OCI-LY1 (cell line): ENCODE measurements around the gene CCDC70.

ENCODE experiments used
- H2AFZ ChIP-seq: fragments of 200-600 bp; sonication (generic), shearing (Covaris generic); 2 replicates; pipeline ENCODE4 v1.6.0; 2014; ENCODE audit warnings: antibody characterized with exemption, mild to moderate bottlenecking, low read length
- H3F3A ChIP-seq: fragments of 200-600 bp; sonication (generic), shearing (Covaris generic); 2 replicates; pipeline ENCODE4 v1.6.0; 2014; ENCODE audit warnings: mild to moderate bottlenecking, antibody characterized with exemption, low read length, moderate library complexity; ENCODE audit not compliant: insufficient read depth
- H3K27ac ChIP-seq: fragments of 200-600 bp; sonication (generic); 2 replicates; pipeline ENCODE4 v1.5.1; 2014; ENCODE audit warnings: low read length, mixed run types, mild to moderate bottlenecking, low read depth; ENCODE audit not compliant: poor library complexity, severe bottlenecking
- H3K27me3 ChIP-seq: fragments of 200-600 bp; sonication (generic); 2 replicates; pipeline ENCODE4 v1.6.0; 2014; ENCODE audit warnings: antibody characterized with exemption, mild to moderate bottlenecking, low read length, moderate library complexity; ENCODE audit not compliant: insufficient read depth
- H3K36me3 ChIP-seq: fragments of 200-600 bp; sonication (generic); 2 replicates; pipeline ENCODE4 v1.6.1; 2014; ENCODE audit warnings: mild to moderate bottlenecking, antibody characterized with exemption, low read length, moderate library complexity, mixed read lengths; ENCODE audit not compliant: insufficient read depth
- H3K4me1 ChIP-seq: fragments of 200-600 bp; sonication (generic); 2 replicates; pipeline ENCODE4 v1.5.1; 2014; ENCODE audit warnings: mild to moderate bottlenecking, low read length, moderate library complexity; ENCODE audit not compliant: insufficient read depth, severe bottlenecking
- H3K4me2 ChIP-seq: fragments of 200-600 bp; sonication (generic), shearing (Covaris generic); 2 replicates; pipeline ENCODE4 v1.6.1; 2014; ENCODE audit warnings: low read length
- H3K4me3 ChIP-seq: fragments of 200-600 bp; sonication (generic); 2 replicates; pipeline ENCODE4 v1.5.1; 2014; ENCODE audit warnings: low read length, low read depth, mild to moderate bottlenecking, mixed read lengths; ENCODE audit not compliant: poor library complexity, severe bottlenecking
- H3K79me2 ChIP-seq: fragments of 200-600 bp; shearing (Covaris generic); 2 replicates; pipeline ENCODE4 v1.6.1; 2016; ENCODE audit warnings: mixed run types, low read length, mixed read lengths; ENCODE audit not compliant: insufficient read depth
- H3K9ac ChIP-seq: fragments of 200-600 bp; sonication (generic), shearing (Covaris generic); 2 replicates; pipeline ENCODE4 v1.6.1; 2014; ENCODE audit warnings: mild to moderate bottlenecking, low read length, mixed read lengths
- H3K9me2 ChIP-seq: fragments of 200-600 bp; sonication (generic), shearing (Covaris generic); 2 replicates; pipeline ENCODE4 v1.6.1; 2014; ENCODE audit warnings: low read depth, mild to moderate bottlenecking, low read length, mixed read lengths
- H3K9me3 ChIP-seq: fragments of 200-600 bp; shearing (Covaris generic); 2 replicates; pipeline ENCODE4 v1.6.1; 2014; ENCODE audit warnings: low read length, mixed read lengths
- H4K20me1 ChIP-seq: fragments of 200-600 bp; sonication (generic), shearing (Covaris generic); 2 replicates; pipeline ENCODE4 v1.6.0; 2016; ENCODE audit warnings: mild to moderate bottlenecking, low read length; ENCODE audit not compliant: insufficient read depth
- EZH2 ChIP-seq: fragments of 200-600 bp; sonication (generic), shearing (Covaris generic); IDR thresholded peaks from 2 replicates; pipeline ENCODE4 v1.8.0; 2017; ENCODE audit warnings: borderline replicate concordance, mixed run types, mild to moderate bottlenecking, antibody characterized with exemption, low read length, moderate library complexity, mixed read lengths
- TF ChIP-seq, protein P1 (sequence below): fragments of 200-600 bp; sonication (generic), shearing (Covaris generic); IDR thresholded peaks from 2 replicates; pipeline ENCODE4 v1.5.1; 2017; ENCODE audit warnings: mild to moderate bottlenecking, antibody characterized with exemption, low read length, moderate library complexity, mixed read lengths

CCDC70 gene

DNA sequence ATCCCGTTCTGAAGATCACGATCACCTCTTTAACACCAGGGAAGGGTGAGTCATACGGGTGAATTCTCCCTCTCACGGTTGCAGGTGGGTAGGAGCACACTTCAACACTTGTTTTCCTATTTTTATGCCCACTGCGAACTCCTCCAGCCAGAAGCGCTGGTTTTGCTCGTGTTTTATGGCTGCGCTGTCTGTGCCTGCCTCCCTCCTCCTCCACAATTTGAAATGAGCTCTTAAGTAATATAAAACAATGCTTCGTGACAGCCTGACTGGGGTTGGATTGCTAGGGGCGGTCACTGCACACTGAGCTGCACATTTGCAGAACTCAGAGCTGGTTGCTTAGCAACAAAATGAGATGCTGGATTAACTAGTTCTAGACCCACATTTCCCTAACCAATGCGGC lies 12.9 kb downstream of the CCDC70 start:
- TF ChIP-seq EZH2 = no peak
- TF ChIP-seq, protein P1, sequence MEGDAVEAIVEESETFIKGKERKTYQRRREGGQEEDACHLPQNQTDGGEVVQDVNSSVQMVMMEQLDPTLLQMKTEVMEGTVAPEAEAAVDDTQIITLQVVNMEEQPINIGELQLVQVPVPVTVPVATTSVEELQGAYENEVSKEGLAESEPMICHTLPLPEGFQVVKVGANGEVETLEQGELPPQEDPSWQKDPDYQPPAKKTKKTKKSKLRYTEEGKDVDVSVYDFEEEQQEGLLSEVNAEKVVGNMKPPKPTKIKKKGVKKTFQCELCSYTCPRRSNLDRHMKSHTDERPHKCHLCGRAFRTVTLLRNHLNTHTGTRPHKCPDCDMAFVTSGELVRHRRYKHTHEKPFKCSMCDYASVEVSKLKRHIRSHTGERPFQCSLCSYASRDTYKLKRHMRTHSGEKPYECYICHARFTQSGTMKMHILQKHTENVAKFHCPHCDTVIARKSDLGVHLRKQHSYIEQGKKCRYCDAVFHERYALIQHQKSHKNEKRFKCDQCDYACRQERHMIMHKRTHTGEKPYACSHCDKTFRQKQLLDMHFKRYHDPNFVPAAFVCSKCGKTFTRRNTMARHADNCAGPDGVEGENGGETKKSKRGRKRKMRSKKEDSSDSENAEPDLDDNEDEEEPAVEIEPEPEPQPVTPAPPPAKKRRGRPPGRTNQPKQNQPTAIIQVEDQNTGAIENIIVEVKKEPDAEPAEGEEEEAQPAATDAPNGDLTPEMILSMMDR = no peak
- Histone ChIP-seq H3K9ac (no peak overlapping the region), H3K79me2 (no peaks in the 10 kb centered on the region), H3F3A (no peaks in the 10 kb centered on the region), H3K4me3 (no peak overlapping the region), H2AFZ (no peak overlapping the region), H3K9me2 (no peaks in the 10 kb centered on the region), H4K20me1 (no peaks in the 10 kb centered on the region), H3K9me3 (no peaks in the 10 kb centered on the region), H3K36me3 (no peaks in the 10 kb centered on the region), H3K27me3 (no peaks in the 10 kb centered on the region), H3K27ac (no peak overlapping the region), H3K4me2 (no peak overlapping the region), H3K4me1 (no peaks in the 10 kb centered on the region)

DNA sequence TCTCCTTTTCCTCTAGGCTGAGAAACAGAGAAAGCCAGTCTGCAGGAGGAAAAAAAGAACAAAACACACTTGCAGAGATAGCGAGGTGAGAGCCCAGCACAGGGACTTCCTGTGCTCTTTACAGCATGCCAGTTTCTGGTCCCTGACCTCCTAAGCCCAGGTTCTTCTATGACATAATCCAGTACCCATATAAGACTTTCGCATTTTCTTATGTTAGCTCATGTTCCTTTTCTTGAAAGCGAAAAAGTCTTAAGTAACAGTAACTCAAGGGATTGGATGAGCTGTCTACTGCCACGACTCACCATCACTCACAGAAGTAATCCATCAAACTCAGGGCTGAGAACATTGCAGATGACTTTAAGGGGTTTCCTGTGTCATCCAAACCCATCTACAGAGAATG lies 17.4 kb downstream of the CCDC70 start:
- Histone ChIP-seq H3K79me2 (no peaks in the 10 kb centered on the region), H3K27ac (no peak overlapping the region), H3K9ac (no peak overlapping the region), H3K9me3 (peaks cover 10% of the 10 kb centered on the region), H4K20me1 (no peaks in the 10 kb centered on the region), H3K4me2 (no peak overlapping the region), H3F3A (no peaks in the 10 kb centered on the region), H3K27me3 (peaks cover under 1% of the 10 kb centered on the region; the same call in 1 of the 2 replicates), H3K36me3 (no peaks in the 10 kb centered on the region), H3K9me2 (no peaks in the 10 kb centered on the region), H3K4me1 (no peaks in the 10 kb centered on the region), H2AFZ (no peak overlapping the region), H3K4me3 (no peak overlapping the region)
- TF ChIP-seq, protein P1 = no peak
- no peak for TF ChIP-seq EZH2

- no peak overlapping the region for H2AFZ ChIP-seq
- no peak overlapping the region for H3K27ac ChIP-seq
- H3K79me2 ChIP-seq = no peaks in the 10 kb centered on the region
- no peaks in the 10 kb centered on the region for H4K20me1 ChIP-seq
- no peak overlapping the region for H3K4me2 ChIP-seq
- no peak overlapping the region for H3K9ac ChIP-seq
- no peak overlapping the region for H3K4me3 ChIP-seq
- H3K4me1 ChIP-seq = no peaks in the 10 kb centered on the region
- H3K9me2 ChIP-seq = no peaks in the 10 kb centered on the region
- no peak for TF ChIP-seq EZH2
- TF ChIP-seq, protein P1 = no peak
- H3K27me3 ChIP-seq = peaks cover 4% of the 10 kb centered on the region; the same call in 1 of the 2 replicates
- H3K9me3 ChIP-seq = peaks cover 10% of the 10 kb centered on the region
- no peaks in the 10 kb centered on the region for H3K36me3 ChIP-seq
- H3F3A ChIP-seq = no peaks in the 10 kb centered on the region
Observed at GRCh38 chr13:51881296-51881695, 19.5 kb downstream of the CCDC70 start.
